NCI-H187 (cell line): ENCODE data around the gene ANKDD1B.
"Not testable (repeated sequence)": the region's sequence is repeated elsewhere in the genome, so short reads cannot be mapped to it uniquely, and the experiment has no call there.

Experiments
- DNase-seq, 2 experiments: peaks; one replicate each; lab custom pipeline; 2025; lab: John Stamatoyannopoulos, UW

The ANKDD1B gene

GRCh38 chr5:75660678-75661465, 49.6 kb downstream of the ANKDD1B start:
- DNase-seq = no peak

- DNase-seq = no peak
These were observed 50.8 kb downstream of the ANKDD1B start for GRCh38 chr5:75662061-75662460.

- no peak for DNase-seq
These were observed 52.5 kb downstream of the ANKDD1B start for GRCh38 chr5:75663579-75664284.

GRCh38 chr5:75664979-75665378, 53.7 kb downstream of the ANKDD1B start:
- no peak for DNase-seq

GRCh38 chr5:75666801-75667200, 55.5 kb downstream of the ANKDD1B start:
- DNase-seq = no peak

- no peak for DNase-seq
These were observed 56.3 kb downstream of the ANKDD1B start for GRCh38 chr5:75667586-75667985.

GRCh38 chr5:75668445-75668844, 57.2 kb downstream of the ANKDD1B start:
- no peak for DNase-seq

GRCh38 chr5:75668977-75669689, 57.9 kb downstream of the ANKDD1B start:
- peak in 1 of 2 experiments; percentile 43 for DNase-seq

GRCh38 chr5:75670577-75670976, 59.3 kb downstream of the ANKDD1B start:
- no peak for DNase-seq

- no peak for DNase-seq
These were observed 60.3 kb downstream of the ANKDD1B start for GRCh38 chr5:75671506-75671905.

- no peak for DNase-seq
These were observed 61.4 kb downstream of the ANKDD1B start for GRCh38 chr5:75672616-75673015.

GRCh38 chr5:75675783-75676182, 64.5 kb downstream of the ANKDD1B start:
- DNase-seq = no peak

GRCh38 chr5:75677607-75678006, 66.4 kb downstream of the ANKDD1B start:
- DNase-seq = no peak

GRCh38 chr5:75678155-75678554, 66.9 kb downstream of the ANKDD1B start:
- DNase-seq = no peak

GRCh38 chr5:75681125-75681830, 70.0 kb downstream of the ANKDD1B start:
- DNase-seq = no peak

- DNase-seq = no peak
These were observed 73.9 kb downstream of the ANKDD1B start for GRCh38 chr5:75685141-75685540.

- DNase-seq = no peak
These were observed 75.2 kb downstream of the ANKDD1B start for GRCh38 chr5:75686480-75686879.

GRCh38 chr5:75690669-75691068, 79.4 kb downstream of the ANKDD1B start:
- DNase-seq = no peak

- DNase-seq = no peak
These were observed 83.5 kb downstream of the ANKDD1B start for GRCh38 chr5:75694781-75695180.

- not testable (repeated sequence) for DNase-seq
These were observed 84.5 kb downstream of the ANKDD1B start for GRCh38 chr5:75695472-75696351.

GRCh38 chr5:75701856-75702255, 90.6 kb downstream of the ANKDD1B start:
- peak in 1 of 2 experiments; percentile 10 for DNase-seq
